Activated T-cell treated with anti-CD3 and anti-CD28 coated beads, Interleukin-2, amount 50 U/mL, for 72 hours (primary cell): Measurements from ENCODE around the gene PPP1R12B. TPM values are rescaled to one million over a fixed set of nuclear protein-coding genes. Genes with fewer than 3 reads are reported as not detected.
"Not testable (repeated sequence)": the region's sequence is repeated elsewhere in the genome, so short reads cannot be mapped to it uniquely, and the experiment has no call there.

Experiments used
- ATAC-seq, 2 donors: fragments of 150-1000 bp; cut with Tn5 transposase; replicated peaks in 1 of 2; 2 replicates each; pipeline ENCODE4 v1.10.0; 2021; ENCODE audit warnings: moderate library complexity in 2 of 2, mild to moderate bottlenecking in 1 of 2
- DNase-seq, 2 donors: peaks; one replicate each; pipeline ENCODE4 v3.0.0; 2021 to 2022; ENCODE audit warnings: mixed read lengths in 1 of 2
- H3K27ac Mint-ChIP-seq: one replicate; pipeline ENCODE4 v1.8.0; 2022; ENCODE audit warnings: mild to moderate bottlenecking, moderate library complexity, mixed read lengths
- H3K27me3 Mint-ChIP-seq: one replicate; pipeline ENCODE4 v1.8.0; 2022; ENCODE audit warnings: low read depth, mixed read lengths
- H3K36me3 Mint-ChIP-seq, 2 donors: one replicate each; pipeline ENCODE4 v1.8.0; 2022; ENCODE audit warnings: mixed read lengths in 2 of 2, mild to moderate bottlenecking in 1 of 2; ENCODE audit not compliant: insufficient read depth in 2 of 2
- H3K4me1 Mint-ChIP-seq: one replicate; pipeline ENCODE4 v1.8.0; 2022; ENCODE audit warnings: low read depth, mixed read lengths
- H3K4me3 Mint-ChIP-seq, 2 donors: one replicate each; pipeline ENCODE4 v1.8.0; 2022; ENCODE audit warnings: mild to moderate bottlenecking in 2 of 2, mixed read lengths in 2 of 2, moderate library complexity in 2 of 2
- H3K9me3 Mint-ChIP-seq, 2 donors: one replicate each; pipeline ENCODE4 v1.8.0; 2022; ENCODE audit warnings: mixed read lengths in 2 of 2
- total RNA-seq, 2 donors: library from RNA; stranded (reverse); gene quantifications; one replicate each; pipeline ENCODE4 v1.2.3, GENCODE V29; 2022

Gene PPP1R12B
- total RNA-seq, 2 donors from 2014 or later, result 17.6 to 27.0 TPM

- Mint-ChIP-seq H3K4me1 (no peaks in the 10 kb centered on the region), H3K27me3 (no peaks in the 10 kb centered on the region), H3K36me3 (peaks cover 0 to 3% of the 10 kb centered on the region in 2 donors), H3K9me3 (no peaks in the 10 kb centered on the region), H3K4me3 (no peak overlapping the region), H3K27ac (no peak overlapping the region)
- DNase-seq, result no peak
- ATAC-seq, result no peak
Observed at GRCh38 chr1:202501281-202501680, 152.8 kb downstream of the PPP1R12B start.

GRCh38 chr1:202505356-202505755 lies 156.9 kb downstream of the PPP1R12B start:
- H3K9me3 Mint-ChIP-seq, result no peaks in the 10 kb centered on the region
- H3K36me3 Mint-ChIP-seq, result peaks cover 0 to 3% of the 10 kb centered on the region in 2 donors
- no peak overlapping the region for H3K27ac Mint-ChIP-seq
- H3K4me3 Mint-ChIP-seq, result no peak overlapping the region
- H3K4me1 Mint-ChIP-seq, result no peaks in the 10 kb centered on the region
- H3K27me3 Mint-ChIP-seq, result no peaks in the 10 kb centered on the region
- ATAC-seq (no peak), DNase-seq (no peak)

GRCh38 chr1:202505880-202506575 lies 157.5 kb downstream of the PPP1R12B start:
- not testable (repeated sequence) for H3K4me1 Mint-ChIP-seq, ATAC-seq

GRCh38 chr1:202508863-202509262 lies 160.4 kb downstream of the PPP1R12B start:
- not testable (repeated sequence) for H3K9me3 Mint-ChIP-seq, H3K36me3 Mint-ChIP-seq, H3K27ac Mint-ChIP-seq, ATAC-seq, DNase-seq, H3K27me3 Mint-ChIP-seq, H3K4me3 Mint-ChIP-seq, H3K4me1 Mint-ChIP-seq

More at GRCh38 chr1:202505880-202506575, 157.5 kb downstream of the PPP1R12B start:
- H3K27me3 Mint-ChIP-seq, DNase-seq, H3K4me3 Mint-ChIP-seq, H3K36me3 Mint-ChIP-seq, H3K27ac Mint-ChIP-seq, H3K9me3 Mint-ChIP-seq: not testable (repeated sequence)

GRCh38 chr1:202513875-202514274 lies 165.4 kb downstream of the PPP1R12B start:
- H3K27me3 Mint-ChIP-seq, H3K27ac Mint-ChIP-seq: not testable (repeated sequence)

GRCh38 chr1:202516434-202516877 lies 168.0 kb downstream of the PPP1R12B start:
- no peaks in the 10 kb centered on the region for H3K27me3 Mint-ChIP-seq
- no peaks in the 10 kb centered on the region for H3K9me3 Mint-ChIP-seq
- ATAC-seq, result no peak
- DNase-seq, result no peak
- peaks cover 0 to under 1% of the 10 kb centered on the region in 2 donors for H3K36me3 Mint-ChIP-seq
- H3K4me3 Mint-ChIP-seq, result no peak overlapping the region
- no peaks in the 10 kb centered on the region for H3K4me1 Mint-ChIP-seq
- H3K27ac Mint-ChIP-seq, result no peak overlapping the region

More at GRCh38 chr1:202513875-202514274, 165.4 kb downstream of the PPP1R12B start:
- not testable (repeated sequence) for H3K4me1 Mint-ChIP-seq, H3K9me3 Mint-ChIP-seq, H3K36me3 Mint-ChIP-seq, ATAC-seq, H3K4me3 Mint-ChIP-seq, DNase-seq

GRCh38 chr1:202517146-202517545 lies 168.6 kb downstream of the PPP1R12B start:
- not testable (repeated sequence) for H3K4me3 Mint-ChIP-seq, H3K9me3 Mint-ChIP-seq, H3K27me3 Mint-ChIP-seq, DNase-seq, H3K27ac Mint-ChIP-seq, H3K36me3 Mint-ChIP-seq, ATAC-seq, H3K4me1 Mint-ChIP-seq

- not testable (repeated sequence) for ATAC-seq, DNase-seq, H3K9me3 Mint-ChIP-seq, H3K27ac Mint-ChIP-seq, H3K4me3 Mint-ChIP-seq, H3K36me3 Mint-ChIP-seq, H3K4me1 Mint-ChIP-seq, H3K27me3 Mint-ChIP-seq
Observed at GRCh38 chr1:202518180-202518579, 169.7 kb downstream of the PPP1R12B start.

GRCh38 chr1:202518905-202519304 lies 170.4 kb downstream of the PPP1R12B start:
- not testable (repeated sequence) for ATAC-seq, H3K27ac Mint-ChIP-seq, H3K36me3 Mint-ChIP-seq

GRCh38 chr1:202520129-202520856 lies 171.8 kb downstream of the PPP1R12B start:
- H3K4me1 Mint-ChIP-seq, DNase-seq, H3K4me3 Mint-ChIP-seq, H3K36me3 Mint-ChIP-seq, H3K27me3 Mint-ChIP-seq, ATAC-seq, H3K9me3 Mint-ChIP-seq: not testable (repeated sequence)
- peak overlapping the region; percentile 39 for H3K27ac Mint-ChIP-seq

More at GRCh38 chr1:202518905-202519304, 170.4 kb downstream of the PPP1R12B start:
- not testable (repeated sequence) for H3K4me1 Mint-ChIP-seq, DNase-seq, H3K9me3 Mint-ChIP-seq, H3K27me3 Mint-ChIP-seq, H3K4me3 Mint-ChIP-seq

- not testable (repeated sequence) for H3K4me3 Mint-ChIP-seq, H3K36me3 Mint-ChIP-seq, H3K4me1 Mint-ChIP-seq, DNase-seq, H3K9me3 Mint-ChIP-seq, H3K27me3 Mint-ChIP-seq, ATAC-seq
- H3K27ac Mint-ChIP-seq, result peak overlapping the region; percentile 38
Observed at GRCh38 chr1:202520857-202521216, 172.3 kb downstream of the PPP1R12B start.

- ATAC-seq, H3K36me3 Mint-ChIP-seq, H3K27me3 Mint-ChIP-seq, H3K9me3 Mint-ChIP-seq, H3K4me3 Mint-ChIP-seq, H3K4me1 Mint-ChIP-seq, DNase-seq: not testable (repeated sequence)
- H3K27ac Mint-ChIP-seq, result peak overlapping the region; percentile 36
Observed at GRCh38 chr1:202521484-202521883, 173.0 kb downstream of the PPP1R12B start.

- ATAC-seq (no peak), DNase-seq (no peak)
- H3K27ac Mint-ChIP-seq, result no peak overlapping the region
- H3K4me3 Mint-ChIP-seq, result no peak overlapping the region
- H3K4me1 Mint-ChIP-seq, result no peaks in the 10 kb centered on the region
- no peaks in the 10 kb centered on the region for H3K9me3 Mint-ChIP-seq
- H3K27me3 Mint-ChIP-seq, result no peaks in the 10 kb centered on the region
- peaks cover 0 to 4% of the 10 kb centered on the region in 2 donors for H3K36me3 Mint-ChIP-seq
Observed at GRCh38 chr1:202521886-202522285, 173.4 kb downstream of the PPP1R12B start.
